ENCODE measurements around the gene HCRTR1.

GRCh38 chr1:31648190-31648589, 30.7 kb downstream of the HCRTR1 start:
- TF ChIP-seq YY1 (IDR thresholded peaks at IDR 0.05; ENCODE audit: low read depth) (no peak), TEAD4 (IDR thresholded peaks at IDR 0.05) (no peak), USF1 (IDR thresholded peaks at IDR 0.05) (no peak), REST (IDR thresholded peaks at IDR 0.05; ENCODE audit: low read depth) (no peak), TAF1 (IDR thresholded peaks at IDR 0.05; ENCODE audit: low read depth) (no peak), EP300 (IDR thresholded peaks at IDR 0.05; ENCODE audit: borderline replicate concordance) (no peak), NFIC (IDR thresholded peaks at IDR 0.05) (no peak), MAX (IDR thresholded peaks at IDR 0.05) (no peak), CEBPB (IDR thresholded peaks at IDR 0.05) (no peak), FOXM1 (IDR thresholded peaks at IDR 0.05; ENCODE audit: borderline replicate concordance, low read depth) (no peak), EGR1 (IDR thresholded peaks at IDR 0.05) (no peak), RAD21 (IDR thresholded peaks at IDR 0.05; ENCODE audit: low read depth) (no peak)
